Smooth muscle cell (in vitro differentiated cells): ENCODE measurements around the gene RAB3GAP2. TPM values are rescaled to one million over a fixed set of nuclear protein-coding genes. Genes with fewer than 3 reads are reported as not detected.
"Not testable (repeated sequence)": the region's sequence is repeated elsewhere in the genome, so short reads cannot be mapped to it uniquely, and the experiment has no call there.

Source experiments
- DNase-seq: peaks from one replicate; lab custom pipeline; 2025; ENCODE audit not compliant: unreplicated experiment; lab: John Stamatoyannopoulos, UW
- H2AFZ ChIP-seq: fragments of 200-600 bp; sonication (generic); 2 replicates; pipeline ENCODE4 v1.6.0; 2016; ENCODE audit warnings: antibody characterized with exemption, low read depth, mild to moderate bottlenecking
- H3F3A ChIP-seq: fragments of 200-600 bp; sonication (generic); 2 replicates; pipeline ENCODE4 v1.6.0; 2017; ENCODE audit warnings: antibody characterized with exemption, low read depth
- H3K27ac ChIP-seq: fragments of 200-600 bp; sonication (generic); 2 replicates; pipeline ENCODE4 v1.5.1; 2016; ENCODE audit warnings: low read depth, mild to moderate bottlenecking
- H3K27me3 ChIP-seq: fragments of 200-600 bp; sonication (generic); 2 replicates; pipeline ENCODE4 v1.6.1; 2016; ENCODE audit warnings: low read depth, mild to moderate bottlenecking
- H3K36me3 ChIP-seq: fragments of 200-600 bp; sonication (generic); 2 replicates; pipeline ENCODE4 v1.5.1; 2016; ENCODE audit warnings: low read depth
- H3K4me1 ChIP-seq: fragments of 200-600 bp; sonication (generic); 2 replicates; pipeline ENCODE4 v1.5.1; 2016; ENCODE audit warnings: low read depth
- H3K4me2 ChIP-seq: fragments of 200-600 bp; sonication (generic); 2 replicates; pipeline ENCODE4 v1.6.0; 2016; ENCODE audit warnings: mild to moderate bottlenecking
- H3K4me3 ChIP-seq: fragments of 200-600 bp; sonication (generic); 2 replicates; pipeline ENCODE4 v1.5.1; 2016; ENCODE audit warnings: mild to moderate bottlenecking
- H3K79me2 ChIP-seq: fragments of 200-600 bp; sonication (generic); 2 replicates; pipeline ENCODE4 v1.6.0; 2016; ENCODE audit warnings: low read depth, mild to moderate bottlenecking
- H3K9ac ChIP-seq: fragments of 200-600 bp; sonication (generic); 2 replicates; pipeline ENCODE4 v1.6.0; 2016; ENCODE audit warnings: low read depth
- H3K9me3 ChIP-seq: fragments of 200-600 bp; sonication (generic); replicated peaks from 2 replicates; pipeline ENCODE4 v1.5.1; 2016; ENCODE audit warnings: low read depth
- H4K20me1 ChIP-seq: fragments of 200-600 bp; sonication (generic); 2 replicates; pipeline ENCODE4 v1.6.0; 2016; ENCODE audit warnings: low read depth
- WGBS: methylation state at CpG from one replicate; pipeline ENCODE4 v1.1.7; 2016; ENCODE audit warnings: low lambda C conversion rate; 5-methylcytosine and 5-hydroxymethylcytosine counted together
- polyA plus RNA-seq: library from polyadenylated mRNA; unstranded; fragments of >200 nt; fragmentation: Nextera tagmentation; extraction: Ambion mirVana; gene quantifications from 2 replicates; pipeline ENCODE4 v1.2.1, GENCODE V29; 2016
- total RNA-seq: library from RNA; depleted of rRNA; stranded (reverse); fragments of >200 nt; gene quantifications from 2 replicates; pipeline ENCODE4 v1.2.3, GENCODE V29; 2014
- TF ChIP-seq, protein P1 (sequence below): fragments of 200-600 bp; sonication (generic); IDR thresholded peaks from 2 replicates; pipeline ENCODE4 v1.5.1; 2017; ENCODE audit warnings: borderline replicate concordance, mild to moderate bottlenecking, antibody characterized with exemption; ENCODE audit not compliant: insufficient read depth, poor library complexity, severe bottlenecking

Gene RAB3GAP2
- total and polyA plus RNA-seq, 2 experiments from 2014 or later, result 12.9 to 33.0 TPM

GRCh38 chr1:220255204-220255603 lies 17.0 kb downstream of the RAB3GAP2 start:
- WGBS, result 89% methylated on average over 1 of the region's 1 CpG
- TF ChIP-seq, protein P1, sequence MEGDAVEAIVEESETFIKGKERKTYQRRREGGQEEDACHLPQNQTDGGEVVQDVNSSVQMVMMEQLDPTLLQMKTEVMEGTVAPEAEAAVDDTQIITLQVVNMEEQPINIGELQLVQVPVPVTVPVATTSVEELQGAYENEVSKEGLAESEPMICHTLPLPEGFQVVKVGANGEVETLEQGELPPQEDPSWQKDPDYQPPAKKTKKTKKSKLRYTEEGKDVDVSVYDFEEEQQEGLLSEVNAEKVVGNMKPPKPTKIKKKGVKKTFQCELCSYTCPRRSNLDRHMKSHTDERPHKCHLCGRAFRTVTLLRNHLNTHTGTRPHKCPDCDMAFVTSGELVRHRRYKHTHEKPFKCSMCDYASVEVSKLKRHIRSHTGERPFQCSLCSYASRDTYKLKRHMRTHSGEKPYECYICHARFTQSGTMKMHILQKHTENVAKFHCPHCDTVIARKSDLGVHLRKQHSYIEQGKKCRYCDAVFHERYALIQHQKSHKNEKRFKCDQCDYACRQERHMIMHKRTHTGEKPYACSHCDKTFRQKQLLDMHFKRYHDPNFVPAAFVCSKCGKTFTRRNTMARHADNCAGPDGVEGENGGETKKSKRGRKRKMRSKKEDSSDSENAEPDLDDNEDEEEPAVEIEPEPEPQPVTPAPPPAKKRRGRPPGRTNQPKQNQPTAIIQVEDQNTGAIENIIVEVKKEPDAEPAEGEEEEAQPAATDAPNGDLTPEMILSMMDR, result no peak
- H3F3A ChIP-seq, result no peaks in the 10 kb centered on the region
- no peak for DNase-seq
- H2AFZ ChIP-seq, result no peak overlapping the region
- peaks cover 72% of the 10 kb centered on the region for H3K79me2 ChIP-seq
- H3K4me3 ChIP-seq, result no peak overlapping the region
- H3K4me1 ChIP-seq, result no peaks in the 10 kb centered on the region
- no peak overlapping the region for H3K4me2 ChIP-seq
- peaks cover 6% of the 10 kb centered on the region for H3K36me3 ChIP-seq
- peaks cover 64% of the 10 kb centered on the region for H4K20me1 ChIP-seq
- H3K27ac ChIP-seq, result no peak overlapping the region
- no peaks in the 10 kb centered on the region for H3K27me3 ChIP-seq
- H3K9ac ChIP-seq, result no peak overlapping the region
- no peaks in the 10 kb centered on the region for H3K9me3 ChIP-seq

DNA sequence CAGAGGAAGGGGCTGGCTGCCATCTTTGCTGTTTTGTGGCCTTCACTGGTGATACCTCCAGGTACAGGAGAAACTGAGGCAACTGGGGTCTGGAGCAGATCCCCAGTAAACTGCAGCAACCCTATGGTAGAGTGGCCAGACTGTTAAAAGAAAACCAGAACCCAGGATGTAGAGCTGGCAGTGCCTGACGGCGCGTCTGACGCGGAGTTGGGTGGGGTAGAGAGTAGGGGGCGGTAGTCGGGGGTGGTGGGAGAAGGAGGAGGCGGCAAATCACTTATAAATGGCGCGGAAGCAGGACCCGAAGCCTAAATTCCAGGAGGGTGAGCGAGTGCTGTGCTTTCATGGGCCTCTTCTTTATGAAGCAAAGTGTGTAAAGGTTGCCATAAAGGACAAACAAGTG lies 19.0 kb downstream of the RAB3GAP2 start:
- Histone ChIP-seq H4K20me1 (peaks cover 48% of the 10 kb centered on the region), H3K79me2 (peaks cover 69% of the 10 kb centered on the region), H3K36me3 (peaks cover 10% of the 10 kb centered on the region)
- not testable (repeated sequence) for H3K4me2 ChIP-seq, H3F3A ChIP-seq, H3K4me1 ChIP-seq, H3K9ac ChIP-seq, H3K27ac ChIP-seq, H3K9me3 ChIP-seq, H3K4me3 ChIP-seq, H3K27me3 ChIP-seq, H2AFZ ChIP-seq, DNase-seq
- 100% methylated on average over 9 of the region's 12 CpGs for WGBS

- H3K4me3 ChIP-seq, result no peak overlapping the region
- H3K4me2 ChIP-seq, result no peak overlapping the region
- DNase-seq, result no peak
- H4K20me1 ChIP-seq, result peaks cover 28% of the 10 kb centered on the region
- no peak overlapping the region for H2AFZ ChIP-seq
- H3K4me1 ChIP-seq, result no peaks in the 10 kb centered on the region
- no peak overlapping the region for H3K9ac ChIP-seq
- no peak overlapping the region for H3K27ac ChIP-seq
- TF ChIP-seq, protein P1, result no peak
- no peaks in the 10 kb centered on the region for H3K27me3 ChIP-seq
- H3F3A ChIP-seq, result no peaks in the 10 kb centered on the region
- peaks cover 12% of the 10 kb centered on the region for H3K36me3 ChIP-seq
- H3K79me2 ChIP-seq, result peaks cover 64% of the 10 kb centered on the region
- no peaks in the 10 kb centered on the region for H3K9me3 ChIP-seq
Measured at GRCh38 chr1:220251272-220251671, 21.0 kb downstream of the RAB3GAP2 start.

DNA sequence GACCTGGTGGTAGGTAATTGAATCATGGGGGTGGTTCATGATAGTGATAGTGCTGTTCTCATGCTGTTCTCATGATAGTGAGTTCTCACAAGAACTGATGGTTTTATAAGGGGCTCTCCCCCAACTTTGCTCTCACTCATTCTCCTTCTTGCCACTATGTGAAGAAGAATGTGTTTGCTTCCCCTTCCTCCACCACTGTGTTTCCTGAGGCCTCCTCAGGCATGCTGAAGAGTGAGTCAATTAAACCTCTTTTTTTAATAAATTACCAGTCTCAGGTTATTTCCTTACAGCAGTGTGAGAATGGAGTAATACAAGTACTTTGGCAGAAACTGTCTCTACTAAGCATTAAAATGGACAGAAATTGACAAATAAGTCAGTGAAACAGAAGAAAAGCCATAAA lies 21.6 kb downstream of the RAB3GAP2 start:
- Histone ChIP-seq H3K4me3 (no peak overlapping the region), H3K36me3 (peaks cover 12% of the 10 kb centered on the region), H3K27me3 (no peaks in the 10 kb centered on the region), H3K9me3 (no peaks in the 10 kb centered on the region), H3K4me2 (no peak overlapping the region), H3F3A (no peaks in the 10 kb centered on the region), H3K27ac (no peak overlapping the region), H3K79me2 (peaks cover 59% of the 10 kb centered on the region), H2AFZ (no peak overlapping the region), H3K9ac (no peak overlapping the region), H3K4me1 (no peaks in the 10 kb centered on the region), H4K20me1 (peaks cover 22% of the 10 kb centered on the region)
- no peak for DNase-seq
- TF ChIP-seq, protein P1, result no peak
